Stimulated activated memory B cell treated with anti-CD40 and anti-IgM and Interleukin-4, amounts not matched to agents 10 μg/mL and 1 μg/mL and 100 μg/mL, for 72 hours (primary cell): ENCODE measurements around the gene ETFA.
"Not testable (repeated sequence)": the region's sequence is repeated elsewhere in the genome, so short reads cannot be mapped to it uniquely, and the experiment has no call there.

Experiments
- ATAC-seq: fragments of 150-1000 bp; cut with Tn5 transposase; 2 replicates; pipeline ENCODE4 v1.10.0; 2021
- H3K27ac Mint-ChIP-seq: one replicate; pipeline ENCODE4 v1.8.0; 2022; ENCODE audit warnings: mild to moderate bottlenecking, mixed read lengths
- H3K27me3 Mint-ChIP-seq: one replicate; pipeline ENCODE4 v1.8.0; 2022; ENCODE audit warnings: mixed read lengths
- H3K36me3 Mint-ChIP-seq: one replicate; pipeline ENCODE4 v1.8.0; 2022; ENCODE audit warnings: mixed read lengths
- H3K4me1 Mint-ChIP-seq: one replicate; pipeline ENCODE4 v1.8.0; 2022; ENCODE audit warnings: mixed read lengths
- H3K4me3 Mint-ChIP-seq: one replicate; pipeline ENCODE4 v1.8.0; 2022; ENCODE audit warnings: mild to moderate bottlenecking, moderate library complexity, mixed read lengths
- H3K9me3 Mint-ChIP-seq: one replicate; pipeline ENCODE4 v1.8.0; 2022; ENCODE audit warnings: mixed read lengths

The ETFA gene

DNA sequence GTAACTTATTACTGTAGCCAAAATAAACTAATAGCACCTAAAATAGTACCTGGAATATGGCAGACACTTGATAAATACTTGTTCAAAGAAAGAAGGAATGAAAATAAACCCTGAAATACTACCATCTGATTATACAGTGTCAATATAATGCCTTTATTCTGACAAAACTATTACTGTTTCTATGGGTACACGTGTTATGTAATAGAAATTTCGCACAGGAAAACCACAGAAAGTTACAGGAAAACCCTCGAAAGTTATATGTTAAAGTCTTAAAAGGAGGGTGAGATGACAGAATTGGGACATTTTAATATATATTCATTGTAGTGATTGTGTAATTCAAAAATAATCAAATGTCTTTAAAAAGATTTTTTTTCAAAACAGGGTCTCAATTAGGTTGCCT lies 28.8 kb downstream of the ETFA start:
- H3K27ac Mint-ChIP-seq: no peak overlapping the region
- H3K4me3 Mint-ChIP-seq: no peak overlapping the region
- H3K27me3 Mint-ChIP-seq: no peaks in the 10 kb centered on the region
- H3K4me1 Mint-ChIP-seq: peaks cover 11% of the 10 kb centered on the region
- H3K9me3 Mint-ChIP-seq: no peaks in the 10 kb centered on the region
- ATAC-seq: no peak
- peaks cover 69% of the 10 kb centered on the region for H3K36me3 Mint-ChIP-seq

DNA sequence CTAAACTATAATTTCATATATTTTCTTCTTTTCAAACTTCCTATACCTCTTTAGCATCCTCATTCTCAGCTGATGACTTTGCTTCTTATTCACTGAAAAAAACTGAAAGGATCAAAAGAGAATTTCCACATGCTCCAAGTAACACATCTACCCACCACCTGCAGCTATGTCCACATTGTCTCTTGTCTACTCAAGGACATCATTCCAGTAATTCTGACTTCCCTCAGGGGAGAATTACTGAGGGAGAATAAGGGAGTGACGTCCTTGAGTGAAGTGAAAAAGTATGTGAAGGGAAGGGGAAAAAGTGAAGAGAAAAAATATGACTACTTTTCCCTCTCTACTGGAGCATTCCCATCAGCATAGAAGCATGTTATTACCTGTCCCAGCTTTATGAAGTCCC lies 32.6 kb downstream of the ETFA start:
- H3K27ac Mint-ChIP-seq: no peak overlapping the region
- peaks cover 84% of the 10 kb centered on the region for H3K36me3 Mint-ChIP-seq
- no peak overlapping the region for H3K4me3 Mint-ChIP-seq
- H3K4me1 Mint-ChIP-seq: no peaks in the 10 kb centered on the region
- no peaks in the 10 kb centered on the region for H3K27me3 Mint-ChIP-seq
- H3K9me3 Mint-ChIP-seq: no peaks in the 10 kb centered on the region
- ATAC-seq: no peak

DNA sequence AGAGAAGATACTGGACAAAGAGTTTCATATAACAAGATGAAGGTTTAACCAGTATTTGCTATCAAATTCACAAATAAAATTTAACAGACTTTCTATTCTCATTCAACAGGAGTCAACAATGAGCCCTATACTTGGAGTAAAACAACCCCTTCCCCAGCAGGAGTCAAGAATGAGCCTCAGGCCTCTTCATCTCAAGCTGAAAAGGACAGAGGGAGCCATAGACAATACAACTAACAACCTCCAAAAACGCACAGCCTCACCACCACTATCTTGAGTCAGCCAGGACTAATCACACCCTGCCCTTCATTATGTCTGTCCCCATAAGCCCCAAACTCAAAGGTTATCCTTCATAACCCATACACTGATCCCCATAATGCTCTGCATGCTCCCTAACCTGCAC lies 36.4 kb downstream of the ETFA start:
- Mint-ChIP-seq H3K9me3 (peaks cover 4% of the 10 kb centered on the region), H3K36me3 (peaks cover 86% of the 10 kb centered on the region)
- no peak for ATAC-seq

DNA sequence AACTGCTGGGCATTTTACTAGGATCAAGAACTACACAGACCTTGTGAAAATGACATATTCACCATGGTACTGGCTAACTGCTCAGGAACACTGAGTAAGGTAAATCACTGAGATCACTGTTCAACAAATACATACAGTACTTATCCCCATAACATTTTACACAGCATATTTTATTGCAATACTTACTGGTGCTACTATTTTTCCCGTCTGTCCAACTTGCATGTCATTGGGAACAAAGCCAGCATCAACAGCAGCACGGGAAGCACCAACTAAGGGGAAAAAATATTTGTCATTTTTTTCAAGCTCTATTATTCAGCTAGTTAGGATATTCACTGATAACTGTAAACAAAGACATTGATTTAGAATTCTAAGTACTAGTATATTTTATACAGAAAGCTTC lies 37.0 kb downstream of the ETFA start:
- Mint-ChIP-seq H3K4me1 (no peaks in the 10 kb centered on the region), H3K36me3 (peaks cover 86% of the 10 kb centered on the region), H3K4me3 (no peak overlapping the region), H3K27ac (no peak overlapping the region), H3K9me3 (peaks cover 8% of the 10 kb centered on the region), H3K27me3 (no peaks in the 10 kb centered on the region)
- ATAC-seq: no peak

More for the DNA sequence above, 36.4 kb downstream of the ETFA start:
- no peaks in the 10 kb centered on the region for H3K4me1 Mint-ChIP-seq
- no peak overlapping the region for H3K27ac Mint-ChIP-seq
- H3K4me3 Mint-ChIP-seq: no peak overlapping the region
- H3K27me3 Mint-ChIP-seq: no peaks in the 10 kb centered on the region

DNA sequence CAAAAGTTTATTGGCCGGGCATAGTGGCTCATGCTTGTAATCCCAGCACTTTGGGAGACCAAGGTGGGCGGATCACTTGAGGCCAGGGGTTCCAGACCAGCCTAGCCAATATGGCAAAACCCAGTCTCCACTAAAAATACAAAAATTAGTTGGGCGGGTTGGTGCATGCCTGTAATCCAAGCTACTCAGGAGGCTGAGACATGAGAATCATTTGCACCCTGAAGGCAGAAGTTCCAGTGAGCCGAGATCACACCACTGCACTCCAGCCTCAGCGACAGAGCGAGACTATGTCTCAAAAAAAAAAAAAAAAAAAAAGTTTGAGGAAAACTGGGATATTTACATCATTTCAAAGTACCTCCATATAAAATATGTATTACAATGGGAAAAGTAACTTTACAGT lies 40.4 kb downstream of the ETFA start:
- peaks cover 86% of the 10 kb centered on the region for H3K36me3 Mint-ChIP-seq
- no peak overlapping the region for H3K27ac Mint-ChIP-seq
- no peaks in the 10 kb centered on the region for H3K27me3 Mint-ChIP-seq
- ATAC-seq: no peak
- no peaks in the 10 kb centered on the region for H3K4me1 Mint-ChIP-seq
- H3K4me3 Mint-ChIP-seq: no peak overlapping the region
- peaks cover 19% of the 10 kb centered on the region for H3K9me3 Mint-ChIP-seq

DNA sequence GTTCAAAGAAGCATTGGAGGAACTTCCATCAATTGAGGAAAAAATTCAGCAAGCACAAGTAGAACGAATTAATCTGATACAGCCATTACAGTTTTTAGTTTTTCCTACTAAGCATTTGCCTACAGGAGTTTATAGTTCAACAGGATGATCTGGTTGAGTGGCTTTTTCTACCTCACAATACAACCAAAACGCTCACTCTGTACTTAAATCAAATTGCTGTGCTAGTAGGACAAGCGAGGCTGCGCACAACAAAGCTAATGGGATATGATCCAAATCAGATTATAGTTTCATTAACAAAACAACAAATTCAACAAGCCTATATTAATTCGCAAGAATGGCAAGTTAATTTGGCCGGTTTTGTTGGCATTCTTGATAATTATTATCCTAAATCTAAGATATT lies 44.2 kb downstream of the ETFA start:
- Mint-ChIP-seq H3K9me3 (peaks cover 34% of the 10 kb centered on the region), H3K36me3 (peaks cover 91% of the 10 kb centered on the region), H3K27ac (no peak overlapping the region), H3K4me1 (no peaks in the 10 kb centered on the region), H3K27me3 (no peaks in the 10 kb centered on the region), H3K4me3 (no peak overlapping the region)
- no peak for ATAC-seq

DNA sequence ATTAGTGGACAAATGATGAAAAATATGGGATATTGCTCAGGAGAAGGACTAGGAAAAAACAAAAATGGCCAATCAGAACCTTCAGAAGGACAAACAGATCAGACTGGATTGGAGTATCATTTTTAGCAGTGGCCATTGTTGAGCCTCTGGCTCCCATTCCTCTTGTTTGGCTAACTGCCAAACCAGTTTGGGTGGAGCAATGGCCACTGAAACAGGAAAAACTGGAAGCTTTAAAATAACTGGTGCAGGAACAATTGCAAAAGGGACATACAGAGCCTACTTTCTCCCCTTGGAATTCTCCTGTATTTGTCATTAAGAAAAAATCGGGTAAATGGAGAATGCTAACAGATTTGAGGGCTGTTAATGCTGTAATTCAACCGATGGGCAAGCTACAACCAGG lies 45.5 kb downstream of the ETFA start:
- not testable (repeated sequence) for H3K27me3 Mint-ChIP-seq, ATAC-seq, H3K4me1 Mint-ChIP-seq, H3K4me3 Mint-ChIP-seq, H3K27ac Mint-ChIP-seq
- Mint-ChIP-seq H3K9me3 (peaks cover 35% of the 10 kb centered on the region), H3K36me3 (peaks cover 97% of the 10 kb centered on the region)

DNA sequence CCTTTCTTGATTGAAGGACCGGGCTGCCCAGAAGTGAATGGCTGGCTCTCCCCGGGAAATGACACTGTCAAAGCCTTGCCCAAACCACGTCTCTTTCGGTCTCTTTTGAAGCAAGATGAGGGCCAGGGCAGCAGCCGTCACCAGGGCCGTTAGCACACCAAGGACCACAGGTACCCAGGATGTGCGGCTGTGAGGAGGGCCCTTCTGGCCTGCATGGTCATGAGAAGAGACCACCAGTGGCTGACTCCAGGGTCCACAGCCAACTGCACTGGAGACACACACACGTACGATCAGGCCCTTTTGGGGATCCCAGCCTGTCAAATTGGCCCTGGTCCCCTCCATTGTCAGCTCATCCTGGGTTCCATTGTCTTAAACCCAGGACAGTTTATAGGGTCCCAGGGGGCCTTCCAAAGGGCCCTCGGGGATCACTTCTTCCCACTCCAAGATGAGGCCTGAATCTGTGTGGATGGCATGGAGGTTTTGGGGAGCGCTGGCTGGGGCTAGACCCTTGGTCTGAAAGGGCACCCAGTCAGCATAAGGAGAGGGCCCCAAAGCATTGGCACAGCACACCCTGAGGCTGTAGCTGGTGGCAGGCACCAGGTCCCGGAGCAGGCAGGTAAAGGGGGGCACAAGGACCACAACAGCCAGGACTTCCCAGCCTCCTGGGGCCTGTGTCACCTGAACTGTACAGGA lies 50.9 kb downstream of the ETFA start:
- ATAC-seq: no peak
- H3K4me1 Mint-ChIP-seq: no peaks in the 10 kb centered on the region
- H3K27ac Mint-ChIP-seq: no peak overlapping the region
- no peak overlapping the region for H3K4me3 Mint-ChIP-seq
- H3K27me3 Mint-ChIP-seq: no peaks in the 10 kb centered on the region
- peaks cover 19% of the 10 kb centered on the region for H3K9me3 Mint-ChIP-seq
- H3K36me3 Mint-ChIP-seq: peaks cover 74% of the 10 kb centered on the region

DNA sequence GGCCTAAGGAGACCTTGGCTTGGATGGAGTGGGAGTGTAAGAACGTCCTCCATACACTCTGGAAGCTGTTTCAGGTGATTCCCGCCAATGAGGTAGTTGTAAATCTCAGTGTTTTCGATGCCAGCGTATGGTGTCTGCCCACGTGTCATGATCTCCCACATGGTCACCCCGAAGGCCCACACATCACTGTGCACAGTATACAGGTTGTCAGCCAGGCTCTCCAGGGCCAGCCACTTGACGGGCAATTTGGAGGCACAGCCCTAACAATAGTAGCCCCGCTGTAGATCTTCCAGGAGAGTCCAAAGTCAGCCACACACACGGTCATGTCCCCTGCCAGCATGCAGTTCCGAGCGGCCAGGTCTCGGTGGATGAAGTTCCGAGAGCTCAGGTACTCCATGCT lies 51.9 kb downstream of the ETFA start:
- Mint-ChIP-seq H3K27ac (no peak overlapping the region), H3K27me3 (no peaks in the 10 kb centered on the region), H3K9me3 (peaks cover 17% of the 10 kb centered on the region), H3K4me3 (no peak overlapping the region), H3K36me3 (peaks cover 64% of the 10 kb centered on the region), H3K4me1 (no peaks in the 10 kb centered on the region)
- ATAC-seq: no peak

DNA sequence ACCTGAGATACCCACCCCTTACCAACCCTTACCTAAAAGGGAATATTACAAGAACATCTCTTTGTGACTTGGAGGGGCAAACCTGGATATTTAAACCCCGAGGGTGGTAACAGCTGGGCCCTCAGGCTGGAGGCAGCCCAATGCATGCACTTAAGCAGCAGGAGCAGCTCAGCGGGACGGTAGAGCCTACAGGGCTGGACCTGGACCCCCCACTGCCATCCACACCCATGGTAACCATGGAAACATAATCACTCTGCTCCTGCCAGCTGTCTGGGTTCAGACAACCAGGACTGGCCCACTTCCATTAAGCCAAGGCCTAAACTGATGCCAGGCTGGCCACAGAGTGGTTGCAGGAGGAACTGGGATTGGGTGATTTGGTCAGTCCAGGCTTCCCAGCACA lies 52.8 kb downstream of the ETFA start:
- peaks cover 54% of the 10 kb centered on the region for H3K36me3 Mint-ChIP-seq
- no peak overlapping the region for H3K4me3 Mint-ChIP-seq
- H3K4me1 Mint-ChIP-seq: no peaks in the 10 kb centered on the region
- H3K27me3 Mint-ChIP-seq: no peaks in the 10 kb centered on the region
- ATAC-seq: no peak
- no peak overlapping the region for H3K27ac Mint-ChIP-seq
- H3K9me3 Mint-ChIP-seq: peaks cover 12% of the 10 kb centered on the region

DNA sequence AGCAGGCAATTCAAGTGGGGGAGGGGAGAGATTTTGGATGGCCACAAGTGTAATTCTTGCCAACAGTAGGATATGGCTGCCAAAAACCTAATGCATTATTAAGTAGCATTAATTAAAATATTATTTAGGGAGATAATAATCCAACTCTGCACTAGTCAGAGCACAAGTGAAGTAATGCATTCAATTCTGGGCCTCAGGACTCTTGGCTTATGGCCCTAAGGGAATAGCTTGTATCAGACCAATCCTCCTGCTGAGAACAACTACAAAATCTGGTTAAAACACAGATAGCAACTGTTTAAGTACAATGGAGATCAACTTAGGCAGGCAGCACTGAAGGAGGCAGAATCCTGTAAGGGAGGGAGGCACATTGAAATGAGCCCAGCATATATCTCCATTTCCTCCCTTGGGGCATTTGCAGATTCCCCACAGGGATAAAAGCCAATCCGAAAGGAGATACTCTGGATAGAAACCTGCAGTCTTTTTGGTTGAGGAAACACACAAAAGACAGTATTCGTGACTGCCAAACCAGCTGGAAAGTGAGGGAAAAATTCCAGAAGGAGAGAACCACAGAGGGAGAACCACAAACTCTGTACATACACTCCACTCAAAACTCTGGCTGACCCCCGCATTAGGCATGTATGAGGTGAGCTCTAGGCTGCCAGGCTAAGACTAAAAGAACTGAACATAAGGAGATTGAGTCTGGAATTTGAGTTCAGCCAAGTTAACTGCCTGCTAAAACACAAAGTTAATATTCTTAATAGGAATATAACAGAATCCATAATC lies 57.4 kb downstream of the ETFA start:
- Mint-ChIP-seq H3K36me3 (peaks cover 9% of the 10 kb centered on the region), H3K9me3 (no peaks in the 10 kb centered on the region), H3K4me3 (no peak overlapping the region), H3K27me3 (no peaks in the 10 kb centered on the region), H3K27ac (no peak overlapping the region), H3K4me1 (no peaks in the 10 kb centered on the region)
- ATAC-seq: no peak

DNA sequence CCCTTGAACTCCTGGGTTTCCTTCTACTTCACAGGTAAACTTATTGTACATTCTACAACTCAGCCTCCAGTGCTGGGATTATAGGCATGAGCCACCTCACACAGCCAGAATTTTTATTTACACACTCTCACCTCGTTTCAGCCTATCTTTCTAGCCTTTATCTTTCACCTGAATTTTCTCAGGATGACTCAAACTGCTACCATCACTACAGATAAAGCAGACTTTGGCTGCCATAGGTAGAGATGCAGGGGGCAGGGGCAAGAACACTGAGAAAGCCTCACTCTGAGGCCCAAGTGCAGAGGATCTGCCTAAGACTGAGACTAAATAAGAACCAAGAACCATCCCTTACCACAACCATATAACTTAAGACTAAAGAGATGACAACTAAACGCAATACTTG lies 59.0 kb downstream of the ETFA start:
- H3K27ac Mint-ChIP-seq: no peak overlapping the region

DNA sequence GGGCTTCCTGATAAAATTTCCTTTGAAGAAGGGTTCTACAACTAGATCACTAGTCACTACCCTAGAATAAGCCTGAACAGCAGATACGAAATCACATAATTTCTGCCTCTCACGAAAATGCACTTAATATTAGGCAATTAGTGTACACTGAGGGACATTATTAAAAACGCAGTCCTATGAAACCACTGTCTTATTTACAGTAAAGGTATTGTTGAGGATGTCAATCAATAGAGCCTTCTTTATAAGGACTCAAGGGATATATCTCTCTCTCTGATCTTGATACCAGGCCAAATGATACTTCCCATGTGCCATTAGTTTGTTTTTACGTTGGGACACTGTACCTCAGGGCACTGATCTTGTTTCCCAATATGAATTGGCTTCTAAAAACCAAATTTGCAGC lies 59.6 kb downstream of the ETFA start:
- no peaks in the 10 kb centered on the region for H3K27me3 Mint-ChIP-seq
- no peak for ATAC-seq

More for the DNA sequence above, 59.0 kb downstream of the ETFA start:
- H3K4me3 Mint-ChIP-seq: no peak overlapping the region
- H3K27me3 Mint-ChIP-seq: no peaks in the 10 kb centered on the region
- H3K9me3 Mint-ChIP-seq: no peaks in the 10 kb centered on the region
- peaks cover 5% of the 10 kb centered on the region for H3K36me3 Mint-ChIP-seq
- H3K4me1 Mint-ChIP-seq: no peaks in the 10 kb centered on the region
- no peak for ATAC-seq

DNA sequence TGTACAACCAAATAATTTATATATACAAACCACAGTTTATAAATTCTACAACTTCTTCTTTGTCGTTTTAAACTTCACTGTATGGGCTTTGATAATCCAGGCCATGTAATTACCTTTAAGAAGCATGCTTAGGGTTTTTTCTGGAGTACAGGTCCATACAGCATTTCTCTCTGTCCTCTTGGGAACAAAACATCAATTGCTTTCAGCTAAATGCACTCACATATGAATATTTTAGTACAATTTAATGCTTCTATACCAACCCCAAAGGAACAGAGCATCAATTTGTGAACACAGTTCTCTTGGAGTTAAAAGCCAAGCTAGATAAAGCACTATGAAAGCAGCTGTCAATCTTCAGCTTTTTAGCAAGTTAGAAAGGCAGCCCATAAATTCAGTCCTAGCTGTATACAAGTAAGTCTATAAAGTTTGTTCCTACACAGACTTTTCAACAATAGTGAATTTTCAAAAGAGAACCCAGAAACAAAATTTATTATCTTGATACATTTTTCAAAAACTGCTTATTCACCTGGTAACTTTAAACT lies 66.1 kb downstream of the ETFA start:
- Mint-ChIP-seq H3K36me3 (peaks cover 19% of the 10 kb centered on the region), H3K27me3 (no peaks in the 10 kb centered on the region), H3K4me3 (no peak overlapping the region), H3K27ac (no peak overlapping the region), H3K4me1 (no peaks in the 10 kb centered on the region), H3K9me3 (no peaks in the 10 kb centered on the region)
- no peak for ATAC-seq

More for the DNA sequence above, 59.6 kb downstream of the ETFA start:
- no peak overlapping the region for H3K27ac Mint-ChIP-seq
- no peak overlapping the region for H3K4me3 Mint-ChIP-seq
- H3K36me3 Mint-ChIP-seq: peaks cover 5% of the 10 kb centered on the region
- H3K4me1 Mint-ChIP-seq: no peaks in the 10 kb centered on the region
- H3K9me3 Mint-ChIP-seq: no peaks in the 10 kb centered on the region

DNA sequence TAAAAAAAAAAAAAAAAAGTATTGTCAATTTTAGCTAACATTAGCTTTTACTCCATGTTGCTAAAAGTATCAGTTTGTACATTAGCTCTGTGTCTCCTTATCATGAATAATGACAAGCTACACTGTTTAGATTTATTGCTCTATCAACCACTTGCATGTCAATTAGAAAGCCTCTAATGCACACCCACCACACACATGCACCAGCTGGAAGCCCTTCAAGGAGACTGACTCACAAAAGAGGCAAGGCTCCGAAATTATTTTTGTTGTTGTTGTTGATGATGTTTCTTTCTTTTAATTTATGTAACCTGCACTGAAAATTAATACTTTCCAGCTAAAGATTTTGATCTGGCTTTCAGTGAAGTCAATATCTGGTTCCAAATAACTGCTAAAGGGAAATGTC lies 71.5 kb downstream of the ETFA start:
- Mint-ChIP-seq H3K4me1 (no peaks in the 10 kb centered on the region), H3K27ac (no peak overlapping the region), H3K9me3 (no peaks in the 10 kb centered on the region), H3K4me3 (no peak overlapping the region), H3K36me3 (peaks cover 13% of the 10 kb centered on the region), H3K27me3 (no peaks in the 10 kb centered on the region)
- ATAC-seq: no peak

DNA sequence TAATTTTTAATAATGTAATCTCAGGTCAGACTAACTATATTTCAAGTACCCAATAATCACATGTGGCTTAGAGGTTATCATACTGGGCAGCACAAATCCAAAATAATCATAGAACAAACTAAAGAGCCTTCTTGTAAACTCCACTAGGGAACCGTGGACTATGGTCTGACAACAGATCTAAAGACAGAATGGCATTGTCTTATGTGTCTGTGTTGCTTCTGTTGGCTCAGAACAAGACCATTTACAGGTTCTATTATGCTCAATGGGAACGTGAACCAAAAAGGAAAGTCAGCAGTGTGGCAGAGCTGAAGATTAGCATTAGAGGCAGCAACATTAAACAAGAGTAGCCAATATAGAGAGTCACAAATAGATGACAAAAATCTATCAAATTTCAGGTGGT lies 74.9 kb downstream of the ETFA start:
- Mint-ChIP-seq H3K27ac (no peak overlapping the region), H3K9me3 (no peaks in the 10 kb centered on the region), H3K36me3 (no peaks in the 10 kb centered on the region), H3K4me3 (no peak overlapping the region), H3K4me1 (no peaks in the 10 kb centered on the region), H3K27me3 (no peaks in the 10 kb centered on the region)
- no peak for ATAC-seq
